ENCODE data around the gene TMC4. TPM values are rescaled to one million over a fixed set of nuclear protein-coding genes. Genes with fewer than 3 reads are reported as not detected.
"Not testable (repeated sequence)": the region's sequence is repeated elsewhere in the genome, so short reads cannot be mapped to it uniquely, and the experiment has no call there.

Gene TMC4
- total and polyA plus RNA-seq, 9 donors, result 0.45 to 103 (median 6.3) TPM

GRCh38 chr19:54216869-54217268 is 43.9 kb upstream of the TMC4 start:
- no peaks in the 10 kb centered on the region for H3K4me1 ChIP-seq (ENCODE audit: insufficient read depth)
- H3K4me3 ChIP-seq, result no peak overlapping the region
- no peak for DNase-seq
- TF ChIP-seq CTCF (IDR thresholded peaks at IDR 0.05), result no peak
- H3K36me3 ChIP-seq, result no peaks in the 10 kb centered on the region
- 66 to 78% (median 71%) methylated on average over 9 of the region's 9 CpGs for WGBS, 3 donors
- no peak overlapping the region for H3K27ac ChIP-seq
- intact Hi-C loops (cut with DNase I), result no loop called here
- no peaks in the 10 kb centered on the region for H3K27me3 ChIP-seq
- no peaks in the 10 kb centered on the region for H3K9me3 ChIP-seq

- H3K36me3 ChIP-seq; H3K27me3 ChIP-seq; intact Hi-C loops (cut with DNase I); H3K4me1 ChIP-seq (ENCODE audit: insufficient read depth); H3K9me3 ChIP-seq; H3K4me3 ChIP-seq; DNase-seq; H3K27ac ChIP-seq: not testable (repeated sequence)
- 95 to 98% (median 95%) methylated on average over 14 to 19 of the region's 19 CpGs for WGBS, 3 donors
These were observed 41.8 kb upstream of the TMC4 start for GRCh38 chr19:54214734-54215133.

GRCh38 chr19:54214217-54214616 is 41.3 kb upstream of the TMC4 start:
- H3K4me3 ChIP-seq; H3K36me3 ChIP-seq; H3K27me3 ChIP-seq; H3K27ac ChIP-seq; intact Hi-C loops (cut with DNase I); DNase-seq; H3K9me3 ChIP-seq: not testable (repeated sequence)
- peaks cover 10% of the 10 kb centered on the region for H3K4me1 ChIP-seq (ENCODE audit: insufficient read depth)
- WGBS, 3 donors, result 54 to 70% (median 64%) methylated on average over 4 to 5 of the region's 5 CpGs

GRCh38 chr19:54211235-54211634 is 38.3 kb upstream of the TMC4 start:
- H3K4me3 ChIP-seq, result no peak overlapping the region
- H3K36me3 ChIP-seq, result no peaks in the 10 kb centered on the region
- no peak for DNase-seq
- WGBS, 3 donors, result 78 to 88% (median 87%) methylated on average over 12 of the region's 12 CpGs
- no peaks in the 10 kb centered on the region for H3K27me3 ChIP-seq
- peaks cover 34% of the 10 kb centered on the region for H3K4me1 ChIP-seq (ENCODE audit: insufficient read depth)
- H3K27ac ChIP-seq, result no peak overlapping the region
- H3K9me3 ChIP-seq, result no peaks in the 10 kb centered on the region
- TF ChIP-seq EP300 (IDR thresholded peaks at IDR 0.05), result no peak
- no peak for TF ChIP-seq POLR2A (IDR thresholded peaks at IDR 0.05)
- TF ChIP-seq CTCF (IDR thresholded peaks at IDR 0.05), result no peak
- intact Hi-C loops (cut with DNase I), result no loop called here

GRCh38 chr19:54209811-54210494 is 37.0 kb upstream of the TMC4 start:
- no peaks in the 10 kb centered on the region for H3K27me3 ChIP-seq
- no peak overlapping the region for H3K4me3 ChIP-seq
- TF ChIP-seq POLR2A (IDR thresholded peaks at IDR 0.05) (no peak), CTCF (IDR thresholded peaks at IDR 0.05) (no peak), EP300 (IDR thresholded peaks at IDR 0.05) (no peak)
- H3K36me3 ChIP-seq, result no peaks in the 10 kb centered on the region
- peak; percentile 91 to 97 (median 94) for DNase-seq
- H3K9me3 ChIP-seq, result no peaks in the 10 kb centered on the region
- peaks cover 36% of the 10 kb centered on the region for H3K4me1 ChIP-seq (ENCODE audit: insufficient read depth)
- peak overlapping the region; percentile 57 to 82 for H3K27ac ChIP-seq
- 16 to 23% (median 20%) methylated on average over 10 of the region's 10 CpGs for WGBS, 3 donors
- intact Hi-C loops (cut with DNase I), result loop anchor here in 2 of 4 donors (1.0 to 10.0 kb wide), 2 partner anchors 21 to 1465 kb away; partner anchors contain the start of genes EPN1 (in 1 of the 2) and MBOAT7 (in 1 of the 2)

Data from ovary (tissue), 9 donors.